H1 (cell line): Measurements from ENCODE around the gene PPIF.
A peak's percentile ranks its signal among the peaks of the same experiment; 100 is the strongest.

Experiments used
- ATF2 ChIP-seq: IDR thresholded peaks from 2 replicates; pipeline ENCODE4 v1.6.1; 2012; ENCODE audit warnings: low read length, inconsistent platforms
- CBX5 ChIP-seq: fragments of 300-800, 300-1000 bp; sonication (generic); IDR thresholded peaks from 2 replicates; pipeline ENCODE4 v1.7.1; 2016; ENCODE audit warnings: antibody characterized with exemption, low read length, low read depth
- CREB1 ChIP-seq: IDR thresholded peaks from 2 replicates; pipeline ENCODE4 v1.6.1; 2012; ENCODE audit warnings: inconsistent platforms
- CTCF ChIP-seq, 3 experiments: IDR thresholded peaks; 1 replicate in 2 of 3; 2 replicates in 1 of 3; pipeline versions ENCODE4 v1.5.1 to v1.6.1; 2011; ENCODE audit warnings: low read length in 3 of 3, mild to moderate bottlenecking in 3 of 3, inconsistent platforms in 2 of 3, low read depth in 1 of 3, moderate library complexity in 1 of 3; ENCODE audit not compliant: insufficient read depth in 1 of 3; ENCODE audit errors: control extremely low read depth in 1 of 3
- EGR1 ChIP-seq: IDR thresholded peaks from 2 replicates; pipeline ENCODE4 v1.6.1; 2011; ENCODE audit warnings: low read depth, low read length, borderline replicate concordance
- KDM5A ChIP-seq: fragments of 200-600 bp; IDR thresholded peaks from 2 replicates; pipeline ENCODE4 v1.7.1; 2012; ENCODE audit warnings: mild to moderate bottlenecking, low read length, inconsistent platforms, mixed read lengths
- PHF8 ChIP-seq: fragments of 200-600 bp; sonication (generic); conservative IDR thresholded peaks from 2 replicates; pipeline ENCODE4 v1.7.1; 2012; ENCODE audit warnings: low read depth, mild to moderate bottlenecking, inconsistent platforms, low read length, moderate library complexity

- TF ChIP-seq KDM5A (no peak), CTCF (IDR thresholded peaks at IDR 0.05; ENCODE audit: control extremely low read depth in 1 of 3, insufficient read depth in 1 of 3, low read depth in 1 of 3, low read length in 3 of 3) (peak; percentile 76 to 90 (median 83)), ATF2 (no peak), PHF8 (peak; percentile 75), CBX5 (no peak), EGR1 (no peak), CREB1 (no peak)
These were observed at the start of gene PPIF for GRCh38 chr10:79347226-79347893.
